Activated naive CD4-positive, alpha-beta T cell treated with Interleukin-2 at 50 U/mL for 16 hours (primary cell): ENCODE measurements around the gene TSGA10IP.

Experiments used
- DNase-seq: peaks from one replicate; pipeline ENCODE4 v3.0.0-alpha.2; 2020

The TSGA10IP gene

GRCh38 chr11:66008468-66009101 is 63.3 kb downstream of the TSGA10IP start:
- DNase-seq, result no peak
